ENCODE data around the gene QTRT2. TPM values are rescaled to one million over a fixed set of nuclear protein-coding genes. Genes with fewer than 3 reads are reported as not detected.

Gene QTRT2
- total and polyA plus RNA-seq, 10 of the 15 experiments (the other 5 are each of a cell fraction or from before 2014, with no cell fraction given), result 17.8 to 42.3 (median 28.7) TPM

- SMC1A ChIA-PET (ENCODE audit: uncharacterized antibody, unreplicated experiment), result no interaction called here
Measured at GRCh38 chr3:114080201-114080600, 23.7 kb downstream of the QTRT2 start.

More at GRCh38 chr3:114080201-114080600, 23.7 kb downstream of the QTRT2 start:
- Histone ChIP-seq H3K36me3 (ENCODE audit: control insufficient read depth in 2 of 2, insufficient read depth in 2 of 2, low read length in 1 of 2) (peaks cover 7 to 36% of the 10 kb centered on the region in 2 experiments), H2AFZ (ENCODE audit: control insufficient read depth, low read depth, low read length) (no peak overlapping the region), H3K4me3 (no peak overlapping the region), H3K27ac (ENCODE audit: control insufficient read depth, insufficient read depth) (no peak overlapping the region), H3K4me1 (ENCODE audit: control insufficient read depth, insufficient read depth, low read length) (no peaks in the 10 kb centered on the region), H3K9ac (ENCODE audit: control insufficient read depth, insufficient read depth, low read length) (no peak overlapping the region), H3K9me3 (replicated peaks; ENCODE audit: control insufficient read depth, insufficient read depth, low read length) (no peaks in the 10 kb centered on the region), H3K79me2 (ENCODE audit: control insufficient read depth, insufficient read depth, low read length) (no peaks in the 10 kb centered on the region), H4K20me1 (ENCODE audit: control insufficient read depth, insufficient read depth) (no peaks in the 10 kb centered on the region), H3K4me2 (ENCODE audit: control insufficient read depth, insufficient read depth) (no peak overlapping the region), H3K27me3 (replicated peaks in 1 of 2; ENCODE audit: control insufficient read depth in 2 of 2, insufficient read depth in 2 of 2, low read length in 1 of 2) (no peaks in the 10 kb centered on the region)
- ATAC-seq (no peak), DNase-seq (ENCODE audit: low read depth, low spot score) (no peak), FAIRE-seq (no peak)
- no TSS peak for BruUV-seq (replicated peaks)
- POLR2A ChIA-PET, result no interaction called here
- CTCF ChIA-PET, result interaction anchor here (1.1 kb wide), 1 partner anchor 338 kb away, joined by 6 read pairs; no protein-coding TSS in a partner anchor
- TF ChIP-seq NFIC (IDR thresholded peaks at IDR 0.05; ENCODE audit: low read depth, low read length), result no peak
- TF ChIP-seq ZNF217 (IDR thresholded peaks at IDR 0.05), result no peak
- no peak for TF ChIP-seq HDAC6 (IDR thresholded peaks at IDR 0.05; ENCODE audit: unreplicated experiment)
- no peak for TF ChIP-seq SREBF1 (IDR thresholded peaks at IDR 0.05; ENCODE audit: low read length)
- no peak for TF ChIP-seq BHLHE40 (IDR thresholded peaks at IDR 0.05; ENCODE audit: borderline replicate concordance in 1 of 2, low read depth in 2 of 2, low read length in 1 of 2)
- no peak for TF ChIP-seq MLLT1 (IDR thresholded peaks at IDR 0.05)
- TF ChIP-seq EED (IDR thresholded peaks at IDR 0.05; ENCODE audit: low read depth), result no peak
- TF ChIP-seq CHD2 (IDR thresholded peaks at IDR 0.05; ENCODE audit: borderline replicate concordance, low read depth, low read length), result no peak
- TF ChIP-seq POU2F2 (IDR thresholded peaks at IDR 0.05; ENCODE audit: borderline replicate concordance, low read depth, low read length), result no peak
- TF ChIP-seq WRNIP1 (IDR thresholded peaks at IDR 0.05; ENCODE audit: borderline replicate concordance, low read depth, low read length), result no peak
- TF ChIP-seq SUZ12 (IDR thresholded peaks at IDR 0.05; ENCODE audit: unreplicated experiment), result no peak
- TF ChIP-seq ESRRA (IDR thresholded peaks at IDR 0.05; ENCODE audit: low read length), result no peak
- TF ChIP-seq KDM1A (IDR thresholded peaks at IDR 0.05; ENCODE audit: borderline replicate concordance), result no peak
- no peak for TF ChIP-seq RAD51 (IDR thresholded peaks at IDR 0.05)
- RAD21 ChIA-PET (ENCODE audit: unreplicated experiment), result no interaction called here
- intact Hi-C loops (cut with micrococcal nuclease; ENCODE audit: unreplicated experiment) (no loop called here), in situ Hi-C loops (cut with MboI) (no loop called here)

All from GM12878 (cell line).